ENCODE results near the gene NUDT9.

NUDT9 gene

GRCh38 chr4:87425711-87426110, 3.3 kb downstream of the NUDT9 start:
- no peak for TF ChIP-seq TAF1 (IDR thresholded peaks at IDR 0.05; ENCODE audit: borderline replicate concordance, insufficient read depth, low read length)
- no peak for TF ChIP-seq SIN3A (IDR thresholded peaks at IDR 0.05; ENCODE audit: borderline replicate concordance, insufficient read depth, low read length)
- TF ChIP-seq, protein P1, sequence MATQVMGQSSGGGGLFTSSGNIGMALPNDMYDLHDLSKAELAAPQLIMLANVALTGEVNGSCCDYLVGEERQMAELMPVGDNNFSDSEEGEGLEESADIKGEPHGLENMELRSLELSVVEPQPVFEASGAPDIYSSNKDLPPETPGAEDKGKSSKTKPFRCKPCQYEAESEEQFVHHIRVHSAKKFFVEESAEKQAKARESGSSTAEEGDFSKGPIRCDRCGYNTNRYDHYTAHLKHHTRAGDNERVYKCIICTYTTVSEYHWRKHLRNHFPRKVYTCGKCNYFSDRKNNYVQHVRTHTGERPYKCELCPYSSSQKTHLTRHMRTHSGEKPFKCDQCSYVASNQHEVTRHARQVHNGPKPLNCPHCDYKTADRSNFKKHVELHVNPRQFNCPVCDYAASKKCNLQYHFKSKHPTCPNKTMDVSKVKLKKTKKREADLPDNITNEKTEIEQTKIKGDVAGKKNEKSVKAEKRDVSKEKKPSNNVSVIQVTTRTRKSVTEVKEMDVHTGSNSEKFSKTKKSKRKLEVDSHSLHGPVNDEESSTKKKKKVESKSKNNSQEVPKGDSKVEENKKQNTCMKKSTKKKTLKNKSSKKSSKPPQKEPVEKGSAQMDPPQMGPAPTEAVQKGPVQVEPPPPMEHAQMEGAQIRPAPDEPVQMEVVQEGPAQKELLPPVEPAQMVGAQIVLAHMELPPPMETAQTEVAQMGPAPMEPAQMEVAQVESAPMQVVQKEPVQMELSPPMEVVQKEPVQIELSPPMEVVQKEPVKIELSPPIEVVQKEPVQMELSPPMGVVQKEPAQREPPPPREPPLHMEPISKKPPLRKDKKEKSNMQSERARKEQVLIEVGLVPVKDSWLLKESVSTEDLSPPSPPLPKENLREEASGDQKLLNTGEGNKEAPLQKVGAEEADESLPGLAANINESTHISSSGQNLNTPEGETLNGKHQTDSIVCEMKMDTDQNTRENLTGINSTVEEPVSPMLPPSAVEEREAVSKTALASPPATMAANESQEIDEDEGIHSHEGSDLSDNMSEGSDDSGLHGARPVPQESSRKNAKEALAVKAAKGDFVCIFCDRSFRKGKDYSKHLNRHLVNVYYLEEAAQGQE (IDR thresholded peaks at IDR 0.05; ENCODE audit: insufficient read depth in 1 of 2, low read depth in 2 of 2, low read length in 2 of 2): no peak
- TF ChIP-seq POLR2AphosphoS5 (IDR thresholded peaks at IDR 0.05; ENCODE audit: low read depth, low read length): no peak
- TF ChIP-seq FOXP2 (optimal IDR thresholded peaks at IDR 0.05; ENCODE audit: borderline replicate concordance, extremely low read depth, extremely low read length, insufficient read depth): no peak

GRCh38 chr4:87426865-87427517, 4.6 kb downstream of the NUDT9 start:
- TF ChIP-seq FOXP2 (optimal IDR thresholded peaks at IDR 0.05; ENCODE audit: borderline replicate concordance, extremely low read depth, extremely low read length, insufficient read depth): no peak

GRCh38 chr4:87427518-87427868, 5.1 kb downstream of the NUDT9 start:
- TF ChIP-seq, protein P1 (IDR thresholded peaks at IDR 0.05; ENCODE audit: insufficient read depth in 1 of 2, low read depth in 2 of 2, low read length in 2 of 2): no peak
- TF ChIP-seq POLR2AphosphoS5 (IDR thresholded peaks at IDR 0.05; ENCODE audit: low read depth, low read length): no peak
- no peak for TF ChIP-seq TAF1 (IDR thresholded peaks at IDR 0.05; ENCODE audit: borderline replicate concordance, insufficient read depth, low read length)
- TF ChIP-seq FOXP2 (optimal IDR thresholded peaks at IDR 0.05; ENCODE audit: borderline replicate concordance, extremely low read depth, extremely low read length, insufficient read depth): no peak
- TF ChIP-seq SIN3A (IDR thresholded peaks at IDR 0.05; ENCODE audit: borderline replicate concordance, insufficient read depth, low read length): no peak

DNA sequence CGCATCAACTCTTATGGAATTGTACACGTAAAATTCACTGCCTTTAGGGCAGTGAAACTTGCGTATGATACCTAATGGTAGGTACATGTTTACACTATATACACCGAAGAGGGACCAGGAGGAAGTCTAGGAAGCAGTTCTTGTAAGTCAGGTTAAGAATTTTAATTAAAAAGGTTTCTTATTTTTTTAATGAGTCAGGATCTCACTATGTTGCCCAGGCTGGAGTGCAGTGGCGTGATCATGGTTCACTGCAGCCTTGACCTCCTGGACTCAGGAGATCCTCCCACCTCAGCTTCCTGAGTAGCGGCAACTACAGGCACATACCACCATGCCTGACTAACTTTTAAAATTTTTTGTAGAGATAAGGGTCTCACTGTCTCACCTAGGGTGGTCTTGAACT, 6.6 kb downstream of the NUDT9 start:
- TF ChIP-seq TAF1 (IDR thresholded peaks at IDR 0.05; ENCODE audit: borderline replicate concordance, insufficient read depth, low read length): no peak

DNA sequence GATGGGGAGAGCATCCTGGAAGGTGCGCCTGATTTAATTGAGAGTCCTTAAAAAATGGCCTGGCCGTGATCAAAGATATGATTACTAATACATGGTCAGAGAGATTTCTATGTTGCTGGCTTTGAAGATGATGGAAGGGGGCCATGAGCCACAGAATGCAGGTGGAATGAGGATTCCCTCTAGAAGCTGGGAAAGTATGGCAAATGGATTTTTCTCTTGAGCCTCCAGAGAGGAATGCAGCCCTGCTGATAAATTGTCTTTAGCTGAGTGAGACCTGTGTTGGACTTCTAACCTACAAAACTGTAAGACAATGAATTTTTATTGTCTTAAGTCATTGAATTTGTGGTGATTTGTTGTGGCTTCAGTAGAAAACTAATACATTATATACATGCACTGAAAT, 7.7 kb downstream of the NUDT9 start:
- TF ChIP-seq, protein P1 (IDR thresholded peaks at IDR 0.05; ENCODE audit: insufficient read depth in 1 of 2, low read depth in 2 of 2, low read length in 2 of 2): no peak
- TF ChIP-seq FOXP2 (optimal IDR thresholded peaks at IDR 0.05; ENCODE audit: borderline replicate concordance, extremely low read depth, extremely low read length, insufficient read depth) (no peak), TAF1 (IDR thresholded peaks at IDR 0.05; ENCODE audit: borderline replicate concordance, insufficient read depth, low read length) (no peak), POLR2AphosphoS5 (IDR thresholded peaks at IDR 0.05; ENCODE audit: low read depth, low read length) (no peak)

- TF ChIP-seq SIN3A (IDR thresholded peaks at IDR 0.05; ENCODE audit: borderline replicate concordance, insufficient read depth, low read length): no peak
- TF ChIP-seq POLR2AphosphoS5 (IDR thresholded peaks at IDR 0.05; ENCODE audit: low read depth, low read length): no peak
- no peak for TF ChIP-seq FOXP2 (optimal IDR thresholded peaks at IDR 0.05; ENCODE audit: borderline replicate concordance, extremely low read depth, extremely low read length, insufficient read depth)
- no peak for TF ChIP-seq TAF1 (IDR thresholded peaks at IDR 0.05; ENCODE audit: borderline replicate concordance, insufficient read depth, low read length)
- TF ChIP-seq, protein P1 (IDR thresholded peaks at IDR 0.05; ENCODE audit: insufficient read depth in 1 of 2, low read depth in 2 of 2, low read length in 2 of 2): no peak
These were observed 11.0 kb downstream of the NUDT9 start for GRCh38 chr4:87433342-87433741.
